ENCODE measurements around the gene SSBP2. TPM values are rescaled to one million over a fixed set of nuclear protein-coding genes. Genes with fewer than 3 reads are reported as not detected.

The SSBP2 gene
- total RNA-seq, 1 experiment from 2014 or later: 5.2 TPM

- Histone ChIP-seq H3K9me3 (ENCODE audit: control insufficient read depth in 1 of 2, insufficient read depth in 1 of 2, low read depth in 1 of 2, low read length in 2 of 2) (no peaks in the 10 kb centered on the region), H3K9ac (ENCODE audit: low read length) (no peak overlapping the region), H3K79me2 (ENCODE audit: insufficient read depth, low read length) (no peaks in the 10 kb centered on the region), H3K27me3 (ENCODE audit: insufficient read depth, low read length) (no peaks in the 10 kb centered on the region), H3K27ac (ENCODE audit: low read depth, low read length) (no peak overlapping the region), H3K4me3 (replicated peaks in 1 of 2; ENCODE audit: low read depth in 1 of 2, low read length in 2 of 2) (no peak overlapping the region), H3K4me2 (ENCODE audit: low read length) (no peak overlapping the region), H2AFZ (ENCODE audit: low read depth, low read length, poor library complexity, severe bottlenecking) (no peak overlapping the region), H4K20me1 (ENCODE audit: insufficient read depth) (no peaks in the 10 kb centered on the region), H3K9me2 (ENCODE audit: insufficient read depth) (no peaks in the 10 kb centered on the region; the same call in 1 of the 2 replicates), H3K4me1 (ENCODE audit: control insufficient read depth in 1 of 2, insufficient read depth in 2 of 2, low read length in 2 of 2) (no peaks in the 10 kb centered on the region), H3K36me3 (ENCODE audit: control insufficient read depth in 1 of 2, insufficient read depth in 2 of 2, low read length in 2 of 2) (no peaks in the 10 kb centered on the region)
- ChIA-PET RAD21 (ENCODE audit: low non-redundant PET in 1 of 2, low total read pairs in 2 of 2, uncharacterized antibody in 2 of 2, unreplicated experiment in 2 of 2) (no interaction called here), POLR2A (interaction anchor here (0.6 to 1.1 kb wide), 2 partner anchors 10 to 76 kb away, joined by 3 read pairs; no protein-coding TSS in a partner anchor), CTCF (no interaction called here)
- intact Hi-C loops (cut with micrococcal nuclease): no loop called here
- DNase-seq (ENCODE audit: low read depth, low spot score): no peak
- BruUV-seq (replicated peaks): no TSS peak
- TF ChIP-seq YY1 (IDR thresholded peaks at IDR 0.05; ENCODE audit: extremely low read depth, insufficient replicate concordance, low read depth, low read length) (no peak), MAX (IDR thresholded peaks at IDR 0.05) (no peak), CBX3 (IDR thresholded peaks at IDR 0.05; ENCODE audit: low read depth) (no peak), ZFX (IDR thresholded peaks at IDR 0.05) (no peak), EGR1 (IDR thresholded peaks at IDR 0.05; ENCODE audit: low read depth) (no peak), CEBPB (IDR thresholded peaks at IDR 0.05; ENCODE audit: low read depth) (no peak), SIN3A (IDR thresholded peaks at IDR 0.05; ENCODE audit: low read depth) (no peak)
- no peak for ATAC-seq
Observed at GRCh38 chr5:81779916-81780266, 29.0 kb upstream of the SSBP2 start.

- DNase-seq (ENCODE audit: low read depth, low spot score) (no peak), ATAC-seq (no peak)
- ChIA-PET CTCF (no interaction called here), POLR2A (interaction anchor here (0.6 to 1.1 kb wide), 2 partner anchors 10 to 77 kb away, joined by 3 read pairs; no protein-coding TSS in a partner anchor), RAD21 (ENCODE audit: low non-redundant PET in 1 of 2, low total read pairs in 2 of 2, uncharacterized antibody in 2 of 2, unreplicated experiment in 2 of 2) (no interaction called here)
- Histone ChIP-seq H3K4me2 (ENCODE audit: low read length) (0 out of 2 replicates have a peak overlapping the region, but pooled peaks have one; percentile 8), H3K4me1 (ENCODE audit: control insufficient read depth in 1 of 2, insufficient read depth in 2 of 2, low read length in 2 of 2) (no peaks in the 10 kb centered on the region), H3K9ac (ENCODE audit: low read length) (no peak overlapping the region), H4K20me1 (ENCODE audit: insufficient read depth) (no peaks in the 10 kb centered on the region), H3K9me2 (ENCODE audit: insufficient read depth) (no peaks in the 10 kb centered on the region), H3K27ac (ENCODE audit: low read depth, low read length) (no peak overlapping the region), H3K79me2 (ENCODE audit: insufficient read depth, low read length) (no peaks in the 10 kb centered on the region), H3K27me3 (ENCODE audit: insufficient read depth, low read length) (no peaks in the 10 kb centered on the region), H3K4me3 (replicated peaks in 1 of 2; ENCODE audit: low read depth in 1 of 2, low read length in 2 of 2) (no peak overlapping the region), H2AFZ (ENCODE audit: low read depth, low read length, poor library complexity, severe bottlenecking) (no peak overlapping the region), H3K9me3 (ENCODE audit: control insufficient read depth in 1 of 2, insufficient read depth in 1 of 2, low read depth in 1 of 2, low read length in 2 of 2) (no peaks in the 10 kb centered on the region), H3K36me3 (ENCODE audit: control insufficient read depth in 1 of 2, insufficient read depth in 2 of 2, low read length in 2 of 2) (no peaks in the 10 kb centered on the region)
- intact Hi-C loops (cut with micrococcal nuclease): no loop called here
- no TSS peak for BruUV-seq (replicated peaks)
- TF ChIP-seq SIN3A (IDR thresholded peaks at IDR 0.05; ENCODE audit: low read depth): no peak
Observed at GRCh38 chr5:81779125-81779915, 28.4 kb upstream of the SSBP2 start.

Measured in HCT116 (cell line).